Fibroblast of skin of left quadriceps (primary cell): ENCODE results near the gene KRT27.
A peak's percentile ranks its signal among the peaks of the same experiment; 100 is the strongest.
"Not testable (repeated sequence)": the region's sequence is repeated elsewhere in the genome, so short reads cannot be mapped to it uniquely, and the experiment has no call there.

ENCODE experiments used
- DNase-seq, 2 experiments: peaks; one replicate each; pipeline ENCODE4 v3.0.0-alpha.2; 2013; ENCODE audit warnings: low read depth in 2 of 2

Gene KRT27, protein sequence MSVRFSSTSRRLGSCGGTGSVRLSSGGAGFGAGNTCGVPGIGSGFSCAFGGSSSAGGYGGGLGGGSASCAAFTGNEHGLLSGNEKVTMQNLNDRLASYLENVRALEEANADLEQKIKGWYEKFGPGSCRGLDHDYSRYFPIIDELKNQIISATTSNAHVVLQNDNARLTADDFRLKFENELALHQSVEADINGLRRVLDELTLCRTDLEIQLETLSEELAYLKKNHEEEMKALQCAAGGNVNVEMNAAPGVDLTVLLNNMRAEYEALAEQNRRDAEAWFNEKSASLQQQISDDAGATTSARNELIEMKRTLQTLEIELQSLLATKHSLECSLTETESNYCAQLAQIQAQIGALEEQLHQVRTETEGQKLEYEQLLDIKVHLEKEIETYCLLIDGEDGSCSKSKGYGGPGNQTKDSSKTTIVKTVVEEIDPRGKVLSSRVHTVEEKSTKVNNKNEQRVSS

DNA sequence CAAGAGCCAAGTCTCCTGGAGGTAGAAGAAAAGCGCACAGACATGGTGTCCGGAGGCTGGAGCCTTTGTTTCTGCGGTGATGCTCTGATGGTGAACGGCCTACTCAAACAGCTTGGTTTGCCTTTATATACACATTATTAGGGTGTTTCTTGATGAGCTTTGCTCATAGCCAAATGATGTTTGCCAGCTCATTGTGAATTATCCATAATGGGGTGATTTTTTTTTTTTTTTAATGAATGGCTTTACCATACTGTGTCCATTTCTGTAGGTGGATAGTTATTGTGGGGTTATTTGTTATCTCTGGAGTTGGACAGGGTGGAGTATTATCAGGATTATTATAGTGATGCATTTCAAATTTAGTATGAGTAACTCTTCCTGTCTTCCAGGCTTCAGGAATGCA lies at the start of gene KRT27:
TSS of gene KRT27 (minus strand) at position 101 of the 400 bp plus-strand sequence. CDS start at position 44, 57 bp downstream.
- DNase-seq = no peak

DNA sequence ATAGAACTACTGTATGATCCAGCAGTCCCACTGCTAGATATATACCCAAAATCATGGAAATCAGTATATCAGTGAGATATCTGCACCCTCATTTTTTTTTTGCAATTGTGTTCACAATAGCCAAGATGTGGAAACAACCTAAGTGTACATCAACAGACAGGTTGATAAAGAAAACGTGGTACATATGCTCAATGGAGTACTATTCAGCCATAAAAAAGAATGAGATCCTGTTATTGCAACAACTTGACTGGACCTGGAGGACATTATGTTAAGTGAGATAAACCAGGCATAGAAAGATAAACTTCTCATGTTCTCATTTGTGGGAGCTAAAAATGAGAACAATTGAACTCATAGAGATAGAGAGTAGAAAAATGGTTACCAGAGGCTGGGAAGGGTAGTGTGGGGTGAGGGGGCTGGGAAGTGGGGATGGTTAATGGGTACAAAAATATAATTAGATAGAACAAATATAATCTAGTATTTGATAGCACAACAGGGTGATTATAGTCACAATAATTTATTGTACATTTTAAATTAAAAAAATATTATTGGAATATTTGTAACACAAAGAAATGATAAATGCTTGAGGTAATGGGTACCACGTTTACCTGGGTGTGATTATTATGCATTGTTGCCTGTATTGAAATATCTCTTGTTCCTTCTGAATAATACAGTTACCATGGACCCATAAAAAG lies 47.9 kb upstream of the KRT27 start:
- no peak for DNase-seq

DNA sequence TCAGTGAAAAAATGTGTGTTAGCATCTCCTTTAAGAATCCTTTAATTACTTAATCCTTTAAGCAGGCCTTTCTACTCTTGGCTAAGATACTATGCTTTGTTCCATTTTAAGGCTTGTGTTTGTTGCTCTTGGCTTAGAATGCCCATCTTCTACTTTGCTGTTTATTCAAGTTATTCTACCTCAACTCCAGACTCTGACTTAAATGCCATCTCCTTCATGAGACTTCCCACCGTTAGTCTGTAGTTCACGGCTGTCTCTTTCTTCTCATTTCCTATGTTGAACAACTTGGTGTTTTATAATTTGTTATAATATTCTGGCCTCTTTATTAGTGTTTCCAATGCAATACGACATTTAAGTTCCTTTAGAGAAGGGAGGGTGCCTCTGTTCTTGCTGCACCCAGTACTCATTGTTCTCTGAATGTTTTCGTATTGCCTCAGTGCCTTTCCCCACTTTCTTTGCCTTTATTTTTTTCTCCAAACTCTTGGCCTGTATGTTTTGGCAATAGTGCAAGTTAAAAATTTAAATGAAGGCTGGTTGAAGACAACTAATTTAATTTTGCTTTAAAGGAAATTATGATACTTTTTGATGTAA lies 46.2 kb upstream of the KRT27 start:
- no peak for DNase-seq

DNA sequence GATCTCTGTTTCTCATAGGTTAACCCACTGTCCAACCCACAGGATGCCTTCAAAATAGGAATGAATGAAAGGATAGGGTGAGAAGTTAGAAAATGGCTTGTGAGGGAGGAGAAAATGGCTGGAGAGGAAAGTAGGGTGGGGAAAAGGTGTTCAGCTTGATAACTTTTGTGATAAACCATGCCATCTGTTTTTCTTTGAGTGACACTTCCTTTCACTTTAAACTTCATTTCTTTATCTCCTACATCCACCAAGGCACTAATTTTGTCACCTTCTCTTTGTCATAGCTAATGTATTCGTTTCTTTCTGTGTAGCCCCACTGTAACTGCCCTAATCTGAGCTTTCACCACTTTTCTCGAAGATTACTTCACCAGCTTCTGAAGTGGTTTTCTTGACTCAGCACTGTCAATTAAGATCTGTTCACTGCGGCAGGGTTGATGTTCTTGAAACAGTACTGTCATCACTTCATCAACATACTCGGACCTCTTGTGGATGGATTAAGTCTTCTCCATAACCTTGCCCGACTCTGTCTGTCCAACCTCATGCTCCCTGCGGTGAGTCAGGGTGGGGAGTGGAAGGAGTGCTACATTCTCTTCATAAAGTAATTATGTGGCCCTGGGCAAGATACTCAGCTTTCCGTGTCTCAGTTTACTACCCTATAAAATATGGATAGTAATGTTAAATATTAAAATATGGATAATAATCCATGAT lies 45.5 kb upstream of the KRT27 start:
- no peak for DNase-seq

DNA sequence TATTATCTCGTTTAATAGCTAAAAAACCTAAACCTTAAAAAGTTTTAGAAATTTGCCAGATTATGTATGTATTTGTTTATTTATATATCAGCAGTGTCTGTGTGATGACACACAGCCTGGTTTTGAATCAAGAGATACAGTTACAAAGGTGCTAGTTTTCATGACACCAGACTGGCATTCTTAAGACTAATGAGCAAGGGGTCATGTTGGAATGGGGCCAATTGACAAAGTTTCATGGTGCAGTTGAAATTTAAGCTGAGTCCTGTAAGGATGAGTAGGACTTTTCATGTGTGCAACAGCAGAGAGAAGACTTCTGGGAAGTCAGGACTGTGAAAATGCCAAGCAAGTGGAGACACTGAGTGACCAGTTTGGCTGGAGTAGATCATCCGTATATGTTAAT lies 43.2 kb upstream of the KRT27 start:
- DNase-seq = no peak

DNA sequence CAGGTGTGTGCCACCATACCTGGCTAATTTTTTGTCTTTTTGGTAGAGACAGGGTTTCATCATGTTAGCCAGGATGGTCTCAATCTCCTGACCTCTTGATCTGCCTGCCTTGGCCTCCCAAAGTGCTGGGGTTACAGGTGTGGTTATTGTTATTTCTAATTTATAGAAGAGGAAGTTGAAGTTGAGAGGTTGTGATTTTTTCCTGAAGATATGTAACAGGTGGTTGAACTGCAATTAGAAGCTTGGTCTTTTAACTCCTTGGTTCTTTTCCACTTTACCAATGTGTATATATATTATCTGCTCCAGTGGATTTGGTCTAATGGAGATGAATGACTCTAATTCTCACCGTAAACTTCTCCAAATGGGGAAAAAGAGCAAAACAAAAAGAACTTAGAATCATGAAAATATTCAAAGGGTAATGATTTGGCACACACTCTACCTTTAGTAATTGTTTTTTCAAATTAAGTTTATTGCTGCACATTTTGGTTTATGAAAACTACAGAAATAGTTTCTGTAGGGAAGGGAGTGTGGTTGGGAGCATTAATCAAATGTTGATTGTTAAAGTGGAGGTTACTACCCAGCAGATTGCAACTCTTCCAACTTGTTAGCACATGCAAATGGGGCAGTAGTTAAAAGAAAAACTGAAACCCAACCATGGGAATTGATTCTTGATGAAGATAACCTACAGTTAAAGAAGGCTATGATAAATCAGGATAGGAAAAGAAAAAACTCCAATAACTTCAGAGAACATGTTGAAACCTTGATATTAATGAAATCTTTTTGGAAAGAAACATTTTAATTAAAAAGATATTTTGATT lies 41.9 kb upstream of the KRT27 start:
- no peak for DNase-seq

DNA sequence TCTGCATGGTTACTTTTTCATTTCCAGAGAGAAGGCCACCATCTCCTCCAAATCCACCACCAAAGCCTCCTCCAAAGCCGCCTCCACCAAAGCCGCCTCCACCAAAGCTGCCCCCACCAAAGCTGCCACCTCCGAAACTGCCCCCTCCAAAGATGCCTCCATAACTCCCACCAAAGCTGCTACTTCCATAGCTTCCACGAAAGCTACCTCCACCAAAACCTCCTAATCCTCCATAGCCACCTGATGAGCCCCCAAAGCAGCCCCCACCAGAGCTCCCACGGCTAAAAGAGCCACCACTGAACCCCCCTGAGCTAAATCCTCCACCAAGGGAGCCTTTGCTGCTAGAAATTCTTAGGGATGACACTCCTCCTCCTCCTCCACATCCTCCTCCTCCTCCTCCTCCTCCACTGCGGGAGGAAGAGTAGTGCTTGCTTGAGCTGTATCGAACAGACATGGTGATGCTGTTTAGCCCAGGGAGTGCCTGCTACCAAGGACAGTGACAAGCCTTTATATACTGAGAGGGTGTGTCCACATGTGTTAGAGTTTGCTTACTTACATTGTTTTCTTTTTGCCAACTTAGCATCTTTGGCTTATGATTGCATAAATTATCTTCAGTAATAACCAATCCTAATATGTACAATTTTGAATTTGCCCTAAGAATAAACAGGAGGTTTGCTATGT lies 39.9 kb upstream of the KRT27 start, which contains the start of gene KRT10:
TSS of gene KRT10 (minus strand) at position 483 of the 681 bp plus-strand sequence. CDS start at position 454, 29 bp downstream.
- no peak for DNase-seq

DNA sequence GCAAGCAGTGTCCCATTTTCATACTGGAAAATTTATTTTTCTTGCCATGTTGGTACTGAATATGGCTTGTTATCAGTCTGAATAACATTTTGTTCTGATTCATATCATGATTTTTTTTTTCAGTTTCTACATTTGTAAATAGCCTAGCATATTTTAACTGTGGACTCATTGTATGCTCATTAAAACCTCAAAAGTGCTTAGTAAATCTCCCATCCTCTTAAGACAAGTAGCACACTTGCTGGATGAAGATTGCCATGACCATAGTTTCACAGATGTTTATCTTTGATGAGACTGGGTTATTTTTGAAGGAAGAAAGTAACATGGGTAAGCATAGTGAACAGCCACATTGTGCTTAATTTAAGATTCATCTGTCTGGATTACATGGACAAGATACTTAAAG lies 39.2 kb upstream of the KRT27 start:
- DNase-seq = no peak

DNA sequence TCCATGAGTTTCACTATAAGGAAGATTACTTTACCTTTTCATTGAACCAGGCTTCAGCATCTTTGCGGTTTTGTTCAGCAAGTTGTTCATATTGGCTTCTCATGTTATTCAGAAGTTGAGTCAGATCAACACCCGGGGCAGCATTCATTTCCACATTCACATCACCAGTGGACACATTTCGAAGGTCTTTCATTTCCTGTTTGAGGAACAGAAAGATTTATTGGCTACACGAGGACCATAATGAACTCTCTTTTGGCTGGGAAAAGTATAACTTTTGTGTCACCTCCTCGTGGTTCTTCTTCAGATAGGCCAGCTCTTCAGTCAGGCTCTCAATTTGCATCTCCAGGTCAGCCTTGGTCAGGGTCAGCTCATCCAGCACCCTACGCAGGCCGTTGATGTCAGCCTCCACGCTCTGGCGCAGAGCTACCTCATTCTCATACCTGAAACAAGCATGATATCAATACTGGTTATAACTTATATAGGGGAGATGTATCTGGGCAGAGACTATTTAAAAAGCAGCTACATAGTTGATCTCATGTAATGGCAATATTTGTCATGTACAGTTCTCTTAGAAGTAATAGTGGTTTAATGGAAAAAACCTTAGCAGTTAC lies 38.0 kb upstream of the KRT27 start:
- no peak for DNase-seq

DNA sequence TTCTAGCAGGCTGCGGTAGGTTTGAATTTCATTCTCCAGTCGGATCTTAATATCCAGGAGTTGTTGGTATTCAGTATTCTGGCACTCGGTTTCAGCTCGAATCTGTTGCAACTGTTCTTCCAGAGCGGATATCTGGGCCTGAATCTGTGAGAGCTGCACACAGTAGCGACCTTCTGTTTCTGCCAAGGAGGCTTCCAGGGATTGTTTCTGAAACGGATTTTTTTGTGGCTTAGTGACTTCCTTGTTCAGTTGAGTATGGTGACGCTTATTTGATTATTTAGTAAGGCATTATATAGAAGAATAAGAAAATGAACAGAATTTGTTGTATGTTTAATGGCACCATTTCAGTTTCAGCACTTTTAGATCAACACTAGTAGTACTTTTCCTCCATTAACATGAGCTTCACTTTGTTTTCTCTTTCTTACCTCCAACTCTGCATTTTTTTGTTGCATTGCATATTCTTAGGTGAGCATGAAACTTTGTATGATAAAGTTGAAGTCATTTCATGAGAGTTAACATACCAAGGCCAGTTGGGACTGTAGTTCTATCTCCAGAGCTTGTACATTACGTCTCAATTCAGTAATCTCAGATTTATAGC lies 37.3 kb upstream of the KRT27 start:
- no peak for DNase-seq

DNA sequence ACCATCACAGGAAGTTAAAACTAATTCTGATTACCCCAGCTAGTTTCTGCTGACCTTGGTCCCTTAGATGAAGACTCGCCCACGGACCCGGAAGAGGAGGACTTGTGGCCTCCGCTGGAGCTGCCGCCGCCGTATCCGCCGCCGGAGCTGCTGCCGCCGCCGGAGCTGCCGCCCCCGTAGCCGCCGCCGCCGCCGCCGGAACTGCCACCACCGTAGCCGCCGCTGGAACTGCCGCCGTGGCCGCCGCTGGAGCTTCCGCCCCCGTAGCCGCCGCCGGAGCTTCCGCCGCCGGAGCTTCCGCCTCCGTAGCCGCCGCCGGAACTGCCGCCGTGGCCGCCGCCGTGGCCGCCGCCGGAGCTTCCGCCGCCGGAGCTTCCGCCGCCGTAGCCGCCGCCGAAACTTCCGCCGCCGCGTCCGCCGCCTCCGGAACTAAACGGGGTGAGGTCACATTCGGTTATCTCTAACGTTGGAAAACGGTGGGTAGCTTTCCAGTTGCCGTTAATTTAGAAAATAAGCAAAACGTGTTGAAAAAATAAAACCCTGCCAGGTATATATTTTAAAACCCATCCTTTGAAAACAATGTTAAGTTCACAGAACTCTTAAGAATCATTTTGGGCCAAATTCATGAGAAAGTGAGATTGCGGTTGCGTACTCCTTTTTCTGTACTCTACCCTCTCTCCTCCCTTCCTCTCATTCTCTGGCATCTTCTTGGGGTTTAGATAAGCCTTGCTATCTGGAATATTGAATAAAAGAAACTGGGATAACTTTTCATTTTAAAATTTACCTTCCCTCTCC lies 36.6 kb upstream of the KRT27 start:
- DNase-seq = peak; percentile 65 to 67

DNA sequence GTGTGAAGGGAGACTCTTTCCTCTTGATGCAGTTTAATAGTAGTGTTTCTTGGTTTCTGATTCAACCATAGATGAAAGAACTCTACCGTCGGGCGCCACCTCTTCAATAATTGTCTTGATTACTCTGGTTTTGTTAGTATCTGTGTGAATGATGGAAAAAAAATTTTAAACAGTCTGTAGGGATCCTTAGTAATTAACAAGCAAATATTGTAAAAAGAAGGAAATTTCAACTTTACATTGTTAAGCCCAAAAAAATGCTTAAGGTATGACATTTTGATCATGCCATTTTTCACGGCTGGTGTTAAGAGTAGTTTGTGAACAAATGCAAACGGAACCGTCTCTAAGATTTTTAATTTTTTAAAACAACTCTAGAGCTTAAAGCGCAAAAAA lies 36.0 kb upstream of the KRT27 start:
- no peak for DNase-seq

DNA sequence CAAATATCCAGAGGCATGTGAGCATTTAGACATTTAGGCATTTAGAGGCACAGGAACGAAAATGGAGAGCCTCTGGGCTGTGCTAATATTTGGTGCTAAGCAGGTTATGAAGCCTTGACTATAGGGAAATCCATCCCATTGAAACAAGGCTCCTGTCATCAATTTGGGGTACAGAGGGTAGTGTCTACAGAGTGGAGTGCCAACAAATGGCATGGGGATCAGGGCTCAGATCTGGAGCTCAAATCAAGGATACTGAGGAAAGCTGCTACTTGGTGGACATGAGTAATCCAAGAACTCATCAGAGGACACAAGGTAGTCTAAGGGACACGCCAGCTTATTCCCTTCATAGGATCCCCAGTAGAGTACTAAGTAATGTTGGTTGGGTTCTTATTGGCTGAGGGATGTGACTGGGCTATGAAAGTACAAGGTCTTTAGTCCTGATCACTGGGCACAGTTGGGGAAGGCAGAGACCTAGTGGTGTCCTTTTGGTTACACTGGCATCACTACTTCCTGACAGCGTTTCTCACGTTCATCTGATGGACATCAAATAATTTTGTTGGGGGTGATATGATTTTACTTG lies 34.8 kb upstream of the KRT27 start:
- no peak for DNase-seq

DNA sequence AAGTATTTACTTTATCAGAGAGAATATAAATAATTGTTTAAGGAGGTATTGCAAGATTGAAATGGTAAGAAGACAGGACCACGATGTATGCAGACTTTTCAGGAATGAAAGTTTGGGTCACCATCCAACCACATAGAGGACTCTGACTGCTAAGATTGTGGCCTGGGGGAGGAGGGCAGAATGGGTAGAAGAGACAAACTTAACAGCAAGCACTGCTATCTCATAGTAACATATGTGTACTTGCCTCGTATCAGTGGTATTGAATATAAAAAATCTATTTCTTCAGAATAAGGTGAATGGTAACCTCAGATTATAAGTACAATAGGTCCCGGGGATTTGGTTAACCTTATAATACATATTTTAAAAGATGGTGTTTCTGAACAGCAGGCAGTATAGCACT lies 34.2 kb upstream of the KRT27 start:
- no peak for DNase-seq

DNA sequence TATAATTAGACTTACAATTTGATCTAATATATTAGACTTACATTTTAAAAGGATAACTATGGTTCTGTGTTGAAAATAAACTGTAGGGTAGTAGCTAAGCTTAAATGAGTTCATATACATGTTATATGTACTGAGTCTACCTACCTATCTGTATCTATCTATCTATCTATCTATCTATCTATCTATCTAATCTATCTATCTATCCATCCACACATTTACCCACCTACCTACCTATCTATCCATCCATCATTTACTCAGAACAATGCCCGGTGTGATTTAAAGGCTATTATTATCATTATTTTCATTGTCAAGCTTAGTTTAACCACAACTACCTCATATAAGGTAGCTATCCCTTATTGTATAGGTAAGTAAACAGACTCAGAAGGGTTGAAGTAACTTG lies 33.0 kb upstream of the KRT27 start:
- no peak for DNase-seq

DNA sequence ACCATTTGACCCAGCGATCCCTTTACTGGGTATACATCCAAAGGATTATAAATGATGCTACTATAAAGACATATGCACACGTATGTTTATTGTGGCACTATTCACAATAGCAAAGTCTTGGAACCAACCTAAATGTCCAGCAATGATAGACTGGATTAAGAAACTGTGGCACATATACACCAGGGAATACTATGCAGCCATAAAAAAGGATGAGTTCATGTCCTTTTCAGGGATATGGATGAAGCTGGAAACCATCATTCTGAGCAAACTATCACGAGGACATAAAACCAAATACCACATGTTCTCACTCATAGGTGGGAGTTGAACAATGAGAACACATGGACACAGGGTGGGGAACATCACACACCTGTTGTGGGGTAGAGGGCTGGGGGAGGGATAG lies 32.3 kb upstream of the KRT27 start:
- DNase-seq = not testable (repeated sequence)

DNA sequence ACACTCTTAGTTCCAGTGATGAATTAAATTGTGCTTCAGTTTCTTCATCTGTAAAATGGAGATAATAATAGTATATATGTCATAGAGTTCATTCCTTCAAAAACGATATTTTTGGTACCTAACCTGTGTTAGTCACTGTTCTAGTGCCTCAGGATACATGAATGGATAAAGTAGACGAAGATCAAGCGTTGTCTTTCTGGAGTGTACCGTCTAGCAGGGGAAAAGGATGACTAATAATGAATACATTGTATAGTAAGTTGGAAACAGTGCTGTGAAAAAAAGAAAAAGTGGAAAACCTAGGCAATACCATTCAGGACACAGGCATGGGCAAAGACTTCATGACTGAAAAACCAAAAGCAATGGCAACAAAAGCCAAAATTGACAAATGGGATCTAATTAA lies 31.5 kb upstream of the KRT27 start:
- DNase-seq = no peak

DNA sequence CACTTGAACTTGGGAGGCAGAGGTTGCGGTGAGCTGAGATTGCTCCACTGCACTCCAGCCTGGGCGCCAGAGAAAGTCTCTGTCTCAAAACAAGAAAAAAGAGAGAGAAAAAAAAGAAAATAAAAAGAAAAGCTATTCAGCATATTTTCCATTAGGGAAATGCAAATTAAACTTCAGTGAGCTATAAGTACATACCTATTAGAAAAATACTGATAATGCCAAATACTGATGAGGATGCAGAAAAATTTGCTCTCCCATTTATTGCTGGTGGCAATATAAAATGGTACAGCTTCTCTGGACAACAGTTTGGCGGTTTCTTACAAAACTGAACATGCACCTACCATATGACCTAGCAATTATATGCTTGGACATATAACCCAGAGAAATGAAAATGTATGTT lies 30.3 kb upstream of the KRT27 start:
- DNase-seq = no peak

DNA sequence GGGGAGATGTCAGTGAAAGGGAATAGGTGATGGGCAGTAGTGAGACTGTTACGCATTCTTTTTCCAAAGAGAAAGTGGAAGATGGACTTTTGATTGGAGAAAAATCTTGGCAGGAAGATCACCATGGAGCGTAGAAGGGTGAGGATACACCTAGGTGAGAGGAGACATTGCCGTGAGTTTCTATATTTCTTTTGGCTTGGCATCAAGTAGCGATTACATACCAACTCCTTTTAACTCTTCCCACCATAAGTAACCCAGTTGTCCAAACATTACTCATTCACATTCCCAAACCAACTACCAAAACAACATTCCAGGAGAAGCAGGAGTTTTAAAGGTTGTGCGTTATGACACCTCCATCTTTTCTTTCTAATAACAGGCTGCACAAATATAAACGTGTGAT lies 28.1 kb upstream of the KRT27 start:
- peak in 1 of 2 experiments; percentile 22 for DNase-seq
